Duodenal mucosa (tissue), 2 donors: ENCODE measurements around the gene TAS1R2.
"Not testable (repeated sequence)": the region's sequence is repeated elsewhere in the genome, so short reads cannot be mapped to it uniquely, and the experiment has no call there.

ENCODE experiments used
- H3K27ac ChIP-seq: one replicate; pipeline ENCODE4 v1.7.0; 2013; ENCODE audit warnings: low read depth, low read length
- H3K27me3 ChIP-seq, 2 donors: one replicate each; pipeline ENCODE4 v1.7.0; 2013; ENCODE audit warnings: low read length in 2 of 2, control low read depth in 1 of 2; ENCODE audit not compliant: insufficient read depth in 2 of 2, control insufficient read depth in 1 of 2
- H3K36me3 ChIP-seq, 2 donors: one replicate each; pipeline ENCODE4 v1.7.0; 2013; ENCODE audit warnings: low read length in 2 of 2, control low read depth in 1 of 2; ENCODE audit not compliant: insufficient read depth in 2 of 2, control insufficient read depth in 1 of 2
- H3K4me1 ChIP-seq, 2 donors: one replicate each; pipeline ENCODE4 v1.7.0; 2013; ENCODE audit warnings: low read length in 2 of 2, control low read depth in 1 of 2; ENCODE audit not compliant: insufficient read depth in 2 of 2, control insufficient read depth in 1 of 2
- H3K4me3 ChIP-seq, 2 donors: one replicate each; pipeline ENCODE4 v1.7.0; 2013; ENCODE audit warnings: low read length in 2 of 2, low read depth in 1 of 2
- H3K9ac ChIP-seq, 2 donors: one replicate each; pipeline ENCODE4 v1.7.0; 2013; ENCODE audit warnings: low read length in 2 of 2, low read depth in 1 of 2
- H3K9me3 ChIP-seq, 2 donors: one replicate each; pipeline ENCODE4 v1.7.0; 2013; ENCODE audit warnings: low read length in 2 of 2, control low read depth in 1 of 2; ENCODE audit not compliant: control insufficient read depth in 1 of 2

The TAS1R2 gene

DNA sequence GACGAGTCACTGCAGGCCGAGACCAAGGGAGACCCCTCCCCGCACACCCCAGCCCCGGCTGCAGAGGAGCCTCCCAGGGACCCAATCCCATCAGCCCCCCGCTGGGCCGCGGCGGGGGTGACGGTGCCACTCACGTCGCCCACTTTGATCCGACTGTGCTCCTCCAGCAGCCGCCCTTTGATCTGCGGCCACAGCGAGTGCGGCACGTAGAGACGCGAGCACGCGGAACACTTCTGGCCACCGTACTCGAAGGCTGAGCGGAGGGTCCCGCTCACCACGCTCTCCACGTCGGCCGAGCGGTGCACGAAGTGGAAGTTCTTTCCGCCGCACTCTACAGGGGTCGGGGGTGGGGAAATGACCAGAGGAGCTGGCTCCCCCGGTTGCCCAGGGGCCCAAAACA, 17.8 kb upstream of the TAS1R2 start:
- Histone ChIP-seq H3K9ac (no peak overlapping the region), H3K36me3 (no peaks in the 10 kb centered on the region), H3K27ac (no peak overlapping the region), H3K9me3 (no peaks in the 10 kb centered on the region), H3K27me3 (no peaks in the 10 kb centered on the region), H3K4me3 (no peak overlapping the region), H3K4me1 (peaks cover 0 to 8% of the 10 kb centered on the region in 2 donors)

DNA sequence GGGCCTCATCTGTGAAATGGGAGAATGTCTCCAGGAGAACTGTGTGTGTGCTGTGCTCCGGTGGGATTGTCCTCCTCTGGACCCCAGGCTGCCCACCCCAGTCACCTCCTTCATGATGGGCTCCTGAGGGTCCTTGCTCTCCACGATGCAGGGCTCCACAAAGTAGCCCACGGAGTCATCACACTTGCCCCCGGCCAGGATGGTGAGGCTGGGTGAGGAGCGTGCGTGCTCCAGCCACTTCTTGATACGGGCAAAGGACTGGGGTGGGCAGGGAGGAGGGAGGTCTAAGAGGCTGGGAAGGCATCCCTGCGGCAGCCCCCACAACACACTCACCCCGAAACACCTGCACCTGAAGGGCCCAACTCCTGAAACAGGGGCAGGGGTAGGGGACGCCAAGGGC, 16.8 kb upstream of the TAS1R2 start:
- H3K27me3 ChIP-seq, result no peaks in the 10 kb centered on the region
- H3K9ac ChIP-seq, result no peak overlapping the region
- H3K36me3 ChIP-seq, result no peaks in the 10 kb centered on the region
- no peak overlapping the region for H3K27ac ChIP-seq
- H3K4me3 ChIP-seq, result no peak overlapping the region
- peaks cover 0 to 8% of the 10 kb centered on the region in 2 donors for H3K4me1 ChIP-seq
- H3K9me3 ChIP-seq, result no peaks in the 10 kb centered on the region

DNA sequence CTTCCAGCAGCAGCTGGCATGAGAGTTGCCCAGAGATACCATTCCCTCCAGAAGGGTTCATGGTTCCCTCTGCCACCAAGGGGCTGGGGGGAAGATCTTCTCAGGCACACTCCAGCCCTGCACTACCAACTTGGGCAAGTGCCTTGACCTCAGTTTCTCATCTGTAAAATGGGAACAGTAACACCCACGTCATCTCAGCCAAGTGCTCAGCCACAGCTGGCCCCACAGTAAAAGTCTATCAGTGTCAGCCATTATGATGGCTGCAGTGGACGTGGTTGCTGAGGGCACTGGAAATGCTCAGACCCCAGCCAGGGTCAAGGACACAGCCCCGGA, 16.3 kb upstream of the TAS1R2 start:
- Histone ChIP-seq H3K9me3 (no peaks in the 10 kb centered on the region), H3K36me3 (no peaks in the 10 kb centered on the region), H3K9ac (no peak overlapping the region), H3K27ac (no peak overlapping the region), H3K27me3 (no peaks in the 10 kb centered on the region), H3K4me3 (no peak overlapping the region), H3K4me1 (peaks cover 0 to 8% of the 10 kb centered on the region in 2 donors)

- Histone ChIP-seq H3K9me3 (no peaks in the 10 kb centered on the region), H3K4me1 (peaks cover 0 to 8% of the 10 kb centered on the region in 2 donors), H3K36me3 (no peaks in the 10 kb centered on the region), H3K4me3 (no peak overlapping the region), H3K27me3 (no peaks in the 10 kb centered on the region), H3K9ac (no peak overlapping the region), H3K27ac (no peak overlapping the region)
Measured at GRCh38 chr1:18875107-18875795, 15.8 kb upstream of the TAS1R2 start.

DNA sequence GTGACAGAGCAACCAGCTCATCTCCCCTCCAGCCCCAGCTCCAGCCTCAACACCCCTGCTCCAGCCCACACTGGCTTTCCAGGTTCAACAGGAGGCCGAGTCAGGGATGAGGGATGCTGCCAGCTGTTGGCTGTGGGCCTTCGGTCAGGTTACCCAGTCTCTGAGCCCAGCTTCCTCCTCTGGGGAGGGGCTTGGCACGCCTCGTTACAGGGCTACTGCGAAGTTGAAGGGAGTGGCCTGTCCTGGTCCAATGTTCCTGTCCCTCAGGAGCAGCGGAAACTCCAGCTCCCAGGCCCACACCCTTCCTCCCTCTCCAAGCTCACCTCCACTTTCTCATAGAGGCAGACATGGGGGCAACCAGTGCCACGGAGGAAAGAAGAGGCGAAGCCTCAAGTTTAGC, 15.1 kb upstream of the TAS1R2 start:
- Histone ChIP-seq H3K9me3 (no peaks in the 10 kb centered on the region), H3K4me3 (no peak overlapping the region), H3K27me3 (no peaks in the 10 kb centered on the region), H3K27ac (no peak overlapping the region), H3K36me3 (no peaks in the 10 kb centered on the region), H3K4me1 (peaks cover 0 to 8% of the 10 kb centered on the region in 2 donors), H3K9ac (no peak overlapping the region)

- no peak overlapping the region for H3K4me3 ChIP-seq
- H3K27me3 ChIP-seq, result no peaks in the 10 kb centered on the region
- H3K4me1 ChIP-seq, result peaks cover 0 to 8% of the 10 kb centered on the region in 2 donors
- H3K27ac ChIP-seq, result no peak overlapping the region
- no peak overlapping the region for H3K9ac ChIP-seq
- no peaks in the 10 kb centered on the region for H3K36me3 ChIP-seq
- H3K9me3 ChIP-seq, result no peaks in the 10 kb centered on the region
Measured at GRCh38 chr1:18874036-18874435, 14.6 kb upstream of the TAS1R2 start.

DNA sequence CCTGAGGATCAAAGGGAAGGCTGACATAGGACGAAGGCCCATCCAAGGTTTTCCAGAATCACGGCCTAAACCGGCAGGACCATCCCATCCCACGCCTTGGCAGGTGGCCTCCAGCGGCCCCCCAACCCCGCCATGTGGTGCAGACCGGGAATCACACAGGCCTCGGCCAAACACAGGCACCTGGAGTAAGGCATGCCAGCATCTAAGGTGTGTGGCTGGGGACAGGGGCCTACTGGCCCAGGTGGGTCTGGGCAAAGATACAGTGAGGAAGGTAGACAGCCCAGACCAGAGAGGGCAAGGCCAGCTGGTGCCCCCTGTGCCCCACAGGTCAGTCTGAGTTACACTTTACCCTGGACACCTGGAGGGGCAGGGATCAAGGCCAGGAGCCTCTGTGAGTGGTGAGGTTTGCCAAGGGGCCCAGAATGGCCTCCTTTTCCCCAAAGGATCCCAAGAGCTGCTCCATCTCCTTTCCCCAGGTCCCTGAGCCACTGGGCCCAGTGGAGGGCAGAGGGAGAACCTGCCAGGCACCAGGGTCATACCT, 12.7 kb upstream of the TAS1R2 start:
- Histone ChIP-seq H3K4me1 (peaks cover 0 to 8% of the 10 kb centered on the region in 2 donors), H3K27me3 (peaks cover 0 to 4% of the 10 kb centered on the region in 2 donors), H3K4me3 (no peak overlapping the region), H3K9me3 (no peaks in the 10 kb centered on the region), H3K36me3 (no peaks in the 10 kb centered on the region), H3K27ac (no peak overlapping the region), H3K9ac (no peak overlapping the region)

- Histone ChIP-seq H3K4me1 (peaks cover 0 to 8% of the 10 kb centered on the region in 2 donors), H3K9ac (no peak overlapping the region), H3K9me3 (no peaks in the 10 kb centered on the region), H3K27me3 (peaks cover 0 to 4% of the 10 kb centered on the region in 2 donors), H3K27ac (no peak overlapping the region), H3K36me3 (no peaks in the 10 kb centered on the region), H3K4me3 (no peak overlapping the region)
Measured at GRCh38 chr1:18871401-18872070, 12.1 kb upstream of the TAS1R2 start.

DNA sequence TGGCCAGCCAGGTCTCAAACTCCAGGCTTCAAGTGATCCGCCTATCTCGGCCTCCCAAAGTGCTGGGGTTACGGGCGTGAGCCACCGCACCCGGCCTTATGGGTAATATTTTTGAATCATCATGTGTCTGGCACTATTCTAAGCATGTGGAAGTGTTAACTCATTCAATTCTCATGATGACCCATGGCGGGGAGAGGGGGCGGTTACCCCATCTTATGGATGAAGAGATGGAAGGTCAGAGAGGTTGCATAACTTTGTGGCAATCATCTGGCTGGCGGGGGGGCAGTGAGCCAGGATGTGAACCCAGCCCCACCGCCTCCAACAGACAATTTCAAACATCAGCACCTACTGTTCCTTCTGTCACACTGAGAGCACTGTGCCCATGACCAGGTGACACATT, 11.5 kb upstream of the TAS1R2 start:
- Histone ChIP-seq H3K27me3 (peaks cover 0 to 4% of the 10 kb centered on the region in 2 donors), H3K9ac (no peak overlapping the region), H3K4me3 (no peak overlapping the region), H3K27ac (no peak overlapping the region), H3K4me1 (peaks cover 0 to 8% of the 10 kb centered on the region in 2 donors), H3K9me3 (no peaks in the 10 kb centered on the region), H3K36me3 (no peaks in the 10 kb centered on the region)

DNA sequence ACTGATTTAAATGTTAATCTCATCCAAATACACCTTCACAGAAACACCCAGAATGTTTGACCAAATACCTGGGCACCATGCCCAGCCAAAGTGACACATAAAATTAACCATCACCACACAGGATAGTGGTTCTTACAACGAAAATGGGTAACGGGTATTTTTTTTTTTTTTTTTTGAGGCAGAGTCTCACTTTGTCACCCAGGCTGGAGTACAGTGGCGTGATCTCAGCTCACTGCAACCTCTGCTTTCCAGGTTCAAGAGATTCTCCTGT, 11.1 kb upstream of the TAS1R2 start:
- not testable (repeated sequence) for H3K27ac ChIP-seq, H3K4me1 ChIP-seq, H3K36me3 ChIP-seq, H3K9me3 ChIP-seq, H3K4me3 ChIP-seq, H3K27me3 ChIP-seq, H3K9ac ChIP-seq
